HG03460 (cell line): Measurements from ENCODE around the gene PSMD9.
"Not testable (repeated sequence)": the region's sequence is repeated elsewhere in the genome, so short reads cannot be mapped to it uniquely, and the experiment has no call there.

Source experiments
- ATAC-seq: cut with Tn5 transposase; IDR thresholded peaks from one replicate; pipeline ENCODE4 v1.9.1; 2021; ENCODE audit not compliant: unreplicated experiment

The PSMD9 gene

GRCh38 chr12:121872546-121873215 lies 15.9 kb upstream of the PSMD9 start:
- no peak for ATAC-seq

GRCh38 chr12:121873216-121873569 lies 15.4 kb upstream of the PSMD9 start:
- no peak for ATAC-seq

GRCh38 chr12:121874071-121874470 lies 14.5 kb upstream of the PSMD9 start:
- no peak for ATAC-seq

- ATAC-seq = no peak
Measured at GRCh38 chr12:121875582-121875981, 13.0 kb upstream of the PSMD9 start.

GRCh38 chr12:121876080-121876447 lies 12.5 kb upstream of the PSMD9 start:
- ATAC-seq = not testable (repeated sequence)

- ATAC-seq = no peak
Measured at GRCh38 chr12:121883315-121883660, 5.3 kb upstream of the PSMD9 start.

- ATAC-seq = not testable (repeated sequence)
Measured at GRCh38 chr12:121885129-121885528, 3.5 kb upstream of the PSMD9 start.

- no peak for ATAC-seq
Measured at GRCh38 chr12:121888083-121888477, 510 bp upstream of the PSMD9 start.

- no peak for ATAC-seq
Measured at GRCh38 chr12:121889274-121889624, 659 bp downstream of the PSMD9 start.

GRCh38 chr12:121889661-121890060 lies 1.1 kb downstream of the PSMD9 start:
- ATAC-seq = not testable (repeated sequence)

- no peak for ATAC-seq
Measured at GRCh38 chr12:121892673-121893561, 4.3 kb downstream of the PSMD9 start.

- no peak for ATAC-seq
Measured at GRCh38 chr12:121893961-121894460, 5.4 kb downstream of the PSMD9 start.

- no peak for ATAC-seq
Measured at GRCh38 chr12:121894633-121895032, 6.0 kb downstream of the PSMD9 start.

GRCh38 chr12:121898287-121898686 lies 9.7 kb downstream of the PSMD9 start:
- ATAC-seq = no peak

GRCh38 chr12:121899590-121899989 lies 11.0 kb downstream of the PSMD9 start:
- no peak for ATAC-seq

GRCh38 chr12:121903202-121903601 lies 14.6 kb downstream of the PSMD9 start:
- no peak for ATAC-seq

GRCh38 chr12:121905746-121906145 lies 17.2 kb downstream of the PSMD9 start:
- no peak for ATAC-seq

GRCh38 chr12:121908702-121909101 lies 20.1 kb downstream of the PSMD9 start:
- ATAC-seq = no peak

- ATAC-seq = no peak
Measured at GRCh38 chr12:121911824-121912585, 23.4 kb downstream of the PSMD9 start.

GRCh38 chr12:121915841-121916321 lies 27.3 kb downstream of the PSMD9 start:
- ATAC-seq = no peak

- ATAC-seq = no peak
Measured at GRCh38 chr12:121916719-121917118, 28.1 kb downstream of the PSMD9 start.
